PC-3 (cell line): ENCODE results near the gene COMTD1.

ENCODE experiments used
- EZH2 ChIP-seq: fragments of 300-600 bp; sonication (generic); IDR thresholded peaks from one replicate; pipeline ENCODE4 v1.6.1; 2017; ENCODE audit warnings: antibody characterized with exemption, mild to moderate bottlenecking, low read length; ENCODE audit not compliant: unreplicated experiment
- EZH2phosphoT487 ChIP-seq: fragments of 300-600 bp; sonication (generic); IDR thresholded peaks from 2 replicates; pipeline ENCODE4 v1.6.1; 2018; ENCODE audit warnings: mild to moderate bottlenecking, antibody characterized with exemption, low read length, borderline replicate concordance
- TF ChIP-seq, protein P1 (sequence below): fragments of 300-600 bp; sonication (generic); conservative IDR thresholded peaks from 2 replicates; pipeline ENCODE4 v1.5.1; 2017; ENCODE audit warnings: antibody characterized with exemption, low read depth, mild to moderate bottlenecking, low read length

DNA sequence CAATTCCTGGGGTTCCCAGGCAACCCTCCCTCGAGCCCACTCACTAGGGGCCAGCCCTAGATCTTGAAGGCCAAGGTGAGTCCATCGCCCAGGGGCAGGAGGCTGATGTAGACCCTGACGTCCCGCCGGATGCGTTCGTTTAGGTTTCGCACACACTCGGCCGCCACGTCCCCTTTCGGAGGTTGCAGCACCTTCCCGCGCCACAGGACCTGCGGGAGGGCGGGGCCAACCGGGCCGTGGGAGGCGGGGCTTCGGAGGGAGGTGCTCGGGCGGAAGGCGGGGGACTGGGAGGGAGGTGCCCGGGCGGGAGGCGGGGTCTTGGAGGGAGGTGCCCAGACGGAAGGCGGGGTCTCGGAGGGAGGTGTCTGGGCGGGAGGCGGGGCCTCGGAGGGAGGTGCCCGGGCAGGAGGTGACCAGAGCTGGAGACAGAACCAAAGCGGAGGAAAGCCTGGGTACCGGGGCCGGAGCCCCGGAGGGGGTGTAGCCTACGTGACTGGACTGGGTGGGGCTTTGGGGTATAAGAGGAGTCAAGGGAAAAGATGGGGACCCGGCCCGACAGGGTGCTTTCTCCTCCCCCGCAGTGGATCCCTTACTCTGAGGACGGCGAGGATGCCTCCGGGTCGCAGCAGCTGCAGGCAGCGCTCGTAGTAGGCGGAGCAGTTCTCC, 1.6 kb downstream of the COMTD1 start:
- TF ChIP-seq, protein P1, sequence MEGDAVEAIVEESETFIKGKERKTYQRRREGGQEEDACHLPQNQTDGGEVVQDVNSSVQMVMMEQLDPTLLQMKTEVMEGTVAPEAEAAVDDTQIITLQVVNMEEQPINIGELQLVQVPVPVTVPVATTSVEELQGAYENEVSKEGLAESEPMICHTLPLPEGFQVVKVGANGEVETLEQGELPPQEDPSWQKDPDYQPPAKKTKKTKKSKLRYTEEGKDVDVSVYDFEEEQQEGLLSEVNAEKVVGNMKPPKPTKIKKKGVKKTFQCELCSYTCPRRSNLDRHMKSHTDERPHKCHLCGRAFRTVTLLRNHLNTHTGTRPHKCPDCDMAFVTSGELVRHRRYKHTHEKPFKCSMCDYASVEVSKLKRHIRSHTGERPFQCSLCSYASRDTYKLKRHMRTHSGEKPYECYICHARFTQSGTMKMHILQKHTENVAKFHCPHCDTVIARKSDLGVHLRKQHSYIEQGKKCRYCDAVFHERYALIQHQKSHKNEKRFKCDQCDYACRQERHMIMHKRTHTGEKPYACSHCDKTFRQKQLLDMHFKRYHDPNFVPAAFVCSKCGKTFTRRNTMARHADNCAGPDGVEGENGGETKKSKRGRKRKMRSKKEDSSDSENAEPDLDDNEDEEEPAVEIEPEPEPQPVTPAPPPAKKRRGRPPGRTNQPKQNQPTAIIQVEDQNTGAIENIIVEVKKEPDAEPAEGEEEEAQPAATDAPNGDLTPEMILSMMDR: no peak
- no peak for TF ChIP-seq EZH2
- TF ChIP-seq EZH2phosphoT487: no peak
